ENCODE results near the gene TXNIP. TPM values are rescaled to one million over a fixed set of nuclear protein-coding genes. Genes with fewer than 3 reads are reported as not detected.

The TXNIP gene
- total RNA-seq, 1 donor from 2014 or later: 1,858 TPM

- intact Hi-C loops (cut with DNase I): loop anchor here (1.0 to 10.0 kb wide), 2 partner anchors 36 to 95 kb away; partner anchors contain the start of genes ITGA10 and PEX11B
- H3K4me3 ChIP-seq: no peak overlapping the region
- H3K27me3 ChIP-seq: no peaks in the 10 kb centered on the region
- no peaks in the 10 kb centered on the region for H3K9me3 ChIP-seq
- H3K27ac ChIP-seq: peak overlapping the region; percentile 44
- H3K4me1 ChIP-seq: peaks cover 14% of the 10 kb centered on the region
- peak in 1 of 2 donors; percentile 90 for TF ChIP-seq POLR2AphosphoS5 (IDR thresholded peaks at IDR 0.05; ENCODE audit: insufficient read depth in 1 of 2, low read depth in 1 of 2)
- no peak for TF ChIP-seq POLR2A (IDR thresholded peaks at IDR 0.05)
- TF ChIP-seq CTCF (IDR thresholded peaks at IDR 0.05): no peak
- no peak for DNase-seq (ENCODE audit: extremely low spot score in 2 of 2)
- no peaks in the 10 kb centered on the region for H3K36me3 ChIP-seq
Measured at GRCh38 chr1:146010126-146010738, 13.9 kb upstream of the TXNIP start.

GRCh38 chr1:146007489-146008133 lies 11.2 kb upstream of the TXNIP start:
- TF ChIP-seq CTCF (IDR thresholded peaks at IDR 0.05) (no peak), POLR2AphosphoS5 (IDR thresholded peaks at IDR 0.05; ENCODE audit: insufficient read depth in 1 of 2, low read depth in 1 of 2) (no peak), POLR2A (IDR thresholded peaks at IDR 0.05) (no peak)
- Histone ChIP-seq H3K4me1 (peaks cover 19% of the 10 kb centered on the region), H3K27me3 (no peaks in the 10 kb centered on the region), H3K27ac (peak overlapping the region; percentile 82), H3K4me3 (no peak overlapping the region), H3K9me3 (no peaks in the 10 kb centered on the region), H3K36me3 (no peaks in the 10 kb centered on the region)
- DNase-seq (ENCODE audit: extremely low spot score in 2 of 2): no peak
- intact Hi-C loops (cut with DNase I): no loop called here

- H3K4me3 ChIP-seq: no peak overlapping the region
- DNase-seq (ENCODE audit: extremely low spot score in 2 of 2): no peak
- H3K27me3 ChIP-seq: no peaks in the 10 kb centered on the region
- no peaks in the 10 kb centered on the region for H3K36me3 ChIP-seq
- intact Hi-C loops (cut with DNase I): no loop called here
- TF ChIP-seq POLR2A (IDR thresholded peaks at IDR 0.05) (no peak), CTCF (IDR thresholded peaks at IDR 0.05) (no peak), POLR2AphosphoS5 (IDR thresholded peaks at IDR 0.05; ENCODE audit: insufficient read depth in 1 of 2, low read depth in 1 of 2) (no peak)
- H3K4me1 ChIP-seq: peaks cover 65% of the 10 kb centered on the region
- no peaks in the 10 kb centered on the region for H3K9me3 ChIP-seq
- peak overlapping the region; percentile 96 for H3K27ac ChIP-seq
Measured at GRCh38 chr1:146001709-146002108, 5.3 kb upstream of the TXNIP start.

GRCh38 chr1:145999321-146000024 lies 3.1 kb upstream of the TXNIP start:
- TF ChIP-seq POLR2A (IDR thresholded peaks at IDR 0.05) (peak in 1 of 2 donors; percentile 35), CTCF (IDR thresholded peaks at IDR 0.05) (no peak), POLR2AphosphoS5 (IDR thresholded peaks at IDR 0.05; ENCODE audit: insufficient read depth in 1 of 2, low read depth in 1 of 2) (peak in 1 of 2 donors; percentile 84)
- no peaks in the 10 kb centered on the region for H3K27me3 ChIP-seq
- intact Hi-C loops (cut with DNase I): loop anchor here (5.0 kb wide), 1 partner anchor 38 kb away; no protein-coding TSS in a partner anchor
- H3K4me3 ChIP-seq: peak overlapping the region; percentile 83 to 89
- peaks cover 48% of the 10 kb centered on the region for H3K4me1 ChIP-seq
- H3K27ac ChIP-seq: peak overlapping the region; percentile 96
- DNase-seq (ENCODE audit: extremely low spot score in 2 of 2): no peak
- H3K9me3 ChIP-seq: no peaks in the 10 kb centered on the region
- H3K36me3 ChIP-seq: peaks cover 3 to 14% of the 10 kb centered on the region in 2 donors

Measured in vagina (tissue), 2 donors.